HepG2 (cell line): ENCODE results near the gene AGAP3. TPM values are rescaled to one million over a fixed set of nuclear protein-coding genes. Genes with fewer than 3 reads are reported as not detected.

Experiments
- BHLHE40 ChIP-seq: IDR thresholded peaks from 2 replicates; pipeline ENCODE4 v1.6.1; 2011; ENCODE audit warnings: low read length, improper control_type of control experiment
- DNMT3B ChIP-seq: conservative IDR thresholded peaks from 2 replicates; pipeline ENCODE4 v1.6.1; 2016; ENCODE audit warnings: missing biosample characterization, control low read depth
- HNRNPL ChIP-seq: fragments of 200-400 bp; formaldehyde crosslinking; IDR thresholded peaks from 2 replicates; pipeline ENCODE4 v1.6.1; 2017; ENCODE audit warnings: mild to moderate bottlenecking, low read depth, low read length
- LRRFIP1 ChIP-seq: sonication (generic); formaldehyde crosslinking; conservative IDR thresholded peaks from 2 replicates; pipeline ENCODE4 v1.4.0; 2020; ENCODE audit warnings: missing genetic modification reagents
- SRSF1 ChIP-seq: fragments of 200-400 bp; formaldehyde crosslinking; optimal IDR thresholded peaks from 2 replicates; pipeline ENCODE3; 2017; ENCODE audit warnings: mild to moderate bottlenecking, low read depth, low read length, moderate library complexity
- TBP ChIP-seq: sonication (generic); formaldehyde crosslinking; IDR thresholded peaks from 2 replicates; pipeline ENCODE4 v1.5.0; 2020; ENCODE audit warnings: missing genetic modification reagents
- TBX3 ChIP-seq: fragments of 450-650 bp; IDR thresholded peaks from 2 replicates; pipeline ENCODE4 v1.6.1; 2017; ENCODE audit warnings: antibody characterized with exemption, mild to moderate bottlenecking, inconsistent platforms, borderline replicate concordance
- TCF7L2 ChIP-seq: IDR thresholded peaks from 2 replicates; pipeline ENCODE4 v1.6.1; 2011; ENCODE audit warnings: mild to moderate bottlenecking, low read depth, low read length, moderate library complexity
- THYN1 ChIP-seq: sonication (generic); formaldehyde crosslinking; IDR thresholded peaks from 2 replicates; pipeline ENCODE4 v1.8.1; 2023; ENCODE audit warnings: low read depth, mild to moderate bottlenecking, moderate library complexity, missing genetic modification reagents, borderline replicate concordance
- ZBTB25 ChIP-seq: IDR thresholded peaks from 2 replicates; pipeline ENCODE4 v1.6.1; 2018; ENCODE audit warnings: missing genetic modification reagents
- ZNF296 ChIP-seq: sonication (generic); formaldehyde crosslinking; conservative IDR thresholded peaks from 2 replicates; pipeline ENCODE4 v1.5.0; 2020; ENCODE audit warnings: mild to moderate bottlenecking, missing genetic modification reagents
- ZNF549 ChIP-seq: sonication (generic); formaldehyde crosslinking; IDR thresholded peaks from 2 replicates; pipeline ENCODE4 v1.5.0; 2020; ENCODE audit warnings: missing genetic modification reagents
- ZNF839 ChIP-seq: sonication (generic); formaldehyde crosslinking; IDR thresholded peaks from 2 replicates; pipeline ENCODE4 v1.4.0; 2020; ENCODE audit warnings: missing genetic modification reagents, mild to moderate bottlenecking, borderline replicate concordance
- polyA plus RNA-seq, 8 experiments: library from polyadenylated mRNA; depleted of rRNA in 3 of 8; stranded (reverse) in 7 of 8; unstranded in 1 of 8; fragments of >200 nt; fragmentation: Illumina TruSeq in 4 of 8; extraction: Trizol in 4 of 8; gene quantifications; 2 replicates each; pipeline versions ENCODE4 v1.2.1 to v1.2.3, GENCODE V29; 2011 to 2016; ENCODE audit warnings: low read depth in 4 of 8, missing spikeins in 1 of 8, mixed read lengths in 1 of 8; ENCODE audit not compliant: insufficient read depth in 1 of 8
- total RNA-seq, 5 experiments: library from RNA; depleted of rRNA; stranded (reverse); fragments of >200 nt; fragmentation: Illumina TruSeq; extraction: Trizol; gene quantifications; 2 replicates each; pipeline ENCODE4 v1.2.3, GENCODE V29; 2016; ENCODE audit warnings: low read depth in 1 of 5
- TF ChIP-seq, protein P1 (sequence below): sonication (generic); formaldehyde crosslinking; IDR thresholded peaks from 2 replicates; pipeline ENCODE4 v1.8.0; 2022; ENCODE audit warnings: low read depth, missing genetic modification reagents
- TF ChIP-seq, protein P2 (sequence below): sonication (generic); formaldehyde crosslinking; IDR thresholded peaks from 2 replicates; pipeline ENCODE4 v1.4.0; 2020; ENCODE audit warnings: missing genetic modification reagents
- TF ChIP-seq, protein P3 (sequence below): sonication (generic); formaldehyde crosslinking; conservative IDR thresholded peaks from 2 replicates; pipeline ENCODE4 v1.4.0; 2020; ENCODE audit warnings: missing genetic modification reagents
- TF ChIP-seq, protein P4 (sequence below): sonication (generic); formaldehyde crosslinking; IDR thresholded peaks from 2 replicates; pipeline ENCODE4 v1.5.1; 2020; ENCODE audit warnings: mild to moderate bottlenecking, moderate library complexity, missing genetic modification reagents

AGAP3 gene
- total and polyA plus RNA-seq, 2 of the 13 experiments (the other 11 are each of a cell fraction or from before 2014, with no cell fraction given) = 31.3 to 61.4 TPM

DNA sequence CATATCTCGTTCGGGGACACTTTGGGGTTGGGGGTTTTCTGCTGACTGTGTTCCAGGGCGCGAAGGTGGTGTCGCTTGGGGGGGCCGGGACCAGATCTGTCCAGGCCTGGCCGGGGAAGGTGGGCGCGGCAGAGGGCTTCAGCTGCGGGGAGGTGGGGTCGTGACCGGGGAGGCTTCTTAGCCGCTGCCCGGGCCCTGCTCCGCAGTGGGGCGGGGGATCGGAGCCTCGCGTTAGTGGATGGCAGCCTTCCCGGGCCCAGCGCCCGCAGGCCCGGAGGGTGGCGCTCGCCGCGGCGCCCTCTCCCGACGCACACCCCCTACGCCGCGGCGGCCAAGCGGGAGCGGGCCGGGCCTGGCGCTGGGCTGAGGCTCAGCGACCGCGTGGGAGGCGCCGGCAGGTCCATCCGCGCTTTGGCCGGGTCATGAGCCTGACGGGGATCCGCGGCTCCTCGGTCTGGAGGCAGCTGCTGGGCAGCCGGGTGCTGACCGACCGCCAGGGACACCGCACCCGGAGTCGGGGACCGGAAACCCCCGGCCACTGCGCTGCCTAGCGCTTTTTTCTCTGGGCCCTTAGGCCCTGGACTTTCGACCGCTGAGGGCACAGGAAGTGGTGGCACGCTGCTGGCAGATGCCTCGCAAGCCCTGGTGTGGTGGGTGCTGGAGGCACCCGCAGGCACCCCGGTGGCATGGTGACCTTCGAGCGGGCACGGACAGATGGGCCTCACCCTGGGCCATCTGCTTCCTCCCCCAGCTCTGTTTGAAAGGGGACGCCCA lies 1.2 kb downstream of the AGAP3 start (continued):
- TF ChIP-seq, protein P1, sequence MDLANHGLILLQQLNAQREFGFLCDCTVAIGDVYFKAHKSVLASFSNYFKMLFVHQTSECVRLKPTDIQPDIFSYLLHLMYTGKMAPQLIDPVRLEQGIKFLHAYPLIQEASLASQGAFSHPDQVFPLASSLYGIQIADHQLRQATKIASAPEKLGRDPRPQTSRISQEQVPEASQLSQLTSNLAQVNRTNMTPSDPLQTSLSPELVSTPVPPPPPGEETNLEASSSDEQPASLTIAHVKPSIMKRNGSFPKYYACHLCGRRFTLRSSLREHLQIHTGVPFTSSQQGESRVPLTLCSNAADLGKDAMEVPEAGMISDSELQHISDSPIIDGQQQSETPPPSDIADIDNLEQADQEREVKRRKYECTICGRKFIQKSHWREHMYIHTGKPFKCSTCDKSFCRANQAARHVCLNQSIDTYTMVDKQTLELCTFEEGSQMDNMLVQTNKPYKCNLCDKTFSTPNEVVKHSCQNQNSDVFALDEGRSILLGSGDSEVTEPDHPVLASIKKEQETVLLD (CRISPR knock-in tag) = no peak
- no peak for TF ChIP-seq SRSF1
- TF ChIP-seq LRRFIP1 = no peak
- TF ChIP-seq, protein P2, sequence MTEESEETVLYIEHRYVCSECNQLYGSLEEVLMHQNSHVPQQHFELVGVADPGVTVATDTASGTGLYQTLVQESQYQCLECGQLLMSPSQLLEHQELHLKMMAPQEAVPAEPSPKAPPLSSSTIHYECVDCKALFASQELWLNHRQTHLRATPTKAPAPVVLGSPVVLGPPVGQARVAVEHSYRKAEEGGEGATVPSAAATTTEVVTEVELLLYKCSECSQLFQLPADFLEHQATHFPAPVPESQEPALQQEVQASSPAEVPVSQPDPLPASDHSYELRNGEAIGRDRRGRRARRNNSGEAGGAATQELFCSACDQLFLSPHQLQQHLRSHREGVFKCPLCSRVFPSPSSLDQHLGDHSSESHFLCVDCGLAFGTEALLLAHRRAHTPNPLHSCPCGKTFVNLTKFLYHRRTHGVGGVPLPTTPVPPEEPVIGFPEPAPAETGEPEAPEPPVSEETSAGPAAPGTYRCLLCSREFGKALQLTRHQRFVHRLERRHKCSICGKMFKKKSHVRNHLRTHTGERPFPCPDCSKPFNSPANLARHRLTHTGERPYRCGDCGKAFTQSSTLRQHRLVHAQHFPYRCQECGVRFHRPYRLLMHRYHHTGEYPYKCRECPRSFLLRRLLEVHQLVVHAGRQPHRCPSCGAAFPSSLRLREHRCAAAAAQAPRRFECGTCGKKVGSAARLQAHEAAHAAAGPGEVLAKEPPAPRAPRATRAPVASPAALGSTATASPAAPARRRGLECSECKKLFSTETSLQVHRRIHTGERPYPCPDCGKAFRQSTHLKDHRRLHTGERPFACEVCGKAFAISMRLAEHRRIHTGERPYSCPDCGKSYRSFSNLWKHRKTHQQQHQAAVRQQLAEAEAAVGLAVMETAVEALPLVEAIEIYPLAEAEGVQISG (CRISPR knock-in tag) = no peak; the same call in none of the 2 replicates
- TF ChIP-seq, protein P3, sequence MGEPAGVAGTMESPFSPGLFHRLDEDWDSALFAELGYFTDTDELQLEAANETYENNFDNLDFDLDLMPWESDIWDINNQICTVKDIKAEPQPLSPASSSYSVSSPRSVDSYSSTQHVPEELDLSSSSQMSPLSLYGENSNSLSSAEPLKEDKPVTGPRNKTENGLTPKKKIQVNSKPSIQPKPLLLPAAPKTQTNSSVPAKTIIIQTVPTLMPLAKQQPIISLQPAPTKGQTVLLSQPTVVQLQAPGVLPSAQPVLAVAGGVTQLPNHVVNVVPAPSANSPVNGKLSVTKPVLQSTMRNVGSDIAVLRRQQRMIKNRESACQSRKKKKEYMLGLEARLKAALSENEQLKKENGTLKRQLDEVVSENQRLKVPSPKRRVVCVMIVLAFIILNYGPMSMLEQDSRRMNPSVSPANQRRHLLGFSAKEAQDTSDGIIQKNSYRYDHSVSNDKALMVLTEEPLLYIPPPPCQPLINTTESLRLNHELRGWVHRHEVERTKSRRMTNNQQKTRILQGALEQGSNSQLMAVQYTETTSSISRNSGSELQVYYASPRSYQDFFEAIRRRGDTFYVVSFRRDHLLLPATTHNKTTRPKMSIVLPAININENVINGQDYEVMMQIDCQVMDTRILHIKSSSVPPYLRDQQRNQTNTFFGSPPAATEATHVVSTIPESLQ = no peak
- TF ChIP-seq TBP (CRISPR knock-in tag) = no peak
- peak; percentile 36; the same call in 1 of the 2 replicates for TF ChIP-seq ZBTB25 (CRISPR knock-in tag)
- no peak for TF ChIP-seq ZNF549 (CRISPR knock-in tag)
- TF ChIP-seq, protein P4, sequence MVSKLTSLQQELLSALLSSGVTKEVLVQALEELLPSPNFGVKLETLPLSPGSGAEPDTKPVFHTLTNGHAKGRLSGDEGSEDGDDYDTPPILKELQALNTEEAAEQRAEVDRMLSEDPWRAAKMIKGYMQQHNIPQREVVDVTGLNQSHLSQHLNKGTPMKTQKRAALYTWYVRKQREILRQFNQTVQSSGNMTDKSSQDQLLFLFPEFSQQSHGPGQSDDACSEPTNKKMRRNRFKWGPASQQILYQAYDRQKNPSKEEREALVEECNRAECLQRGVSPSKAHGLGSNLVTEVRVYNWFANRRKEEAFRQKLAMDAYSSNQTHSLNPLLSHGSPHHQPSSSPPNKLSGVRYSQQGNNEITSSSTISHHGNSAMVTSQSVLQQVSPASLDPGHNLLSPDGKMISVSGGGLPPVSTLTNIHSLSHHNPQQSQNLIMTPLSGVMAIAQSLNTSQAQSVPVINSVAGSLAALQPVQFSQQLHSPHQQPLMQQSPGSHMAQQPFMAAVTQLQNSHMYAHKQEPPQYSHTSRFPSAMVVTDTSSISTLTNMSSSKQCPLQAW (CRISPR knock-in tag) = no peak
- TF ChIP-seq TCF7L2 = no peak
- TF ChIP-seq DNMT3B (CRISPR knock-in tag) = peak; percentile 52; the same call in 1 of the 2 replicates
- TF ChIP-seq ZNF296 (CRISPR knock-in tag) = no peak
- TF ChIP-seq ZNF839 (CRISPR knock-in tag) = no peak
- TF ChIP-seq HNRNPL = peak; percentile 100
- no peak for TF ChIP-seq BHLHE40
- TF ChIP-seq THYN1 = no peak
- no peak for TF ChIP-seq TBX3
